Amygdala (tissue), 56 donors: ENCODE results near the gene DTX1.
"Not testable (repeated sequence)": the region's sequence is repeated elsewhere in the genome, so short reads cannot be mapped to it uniquely, and the experiment has no call there.

ENCODE experiments used
- DNase-seq, 56 donors: peaks; one replicate each; lab custom pipeline; 2025; lab: John Stamatoyannopoulos, UW

The DTX1 gene

DNA sequence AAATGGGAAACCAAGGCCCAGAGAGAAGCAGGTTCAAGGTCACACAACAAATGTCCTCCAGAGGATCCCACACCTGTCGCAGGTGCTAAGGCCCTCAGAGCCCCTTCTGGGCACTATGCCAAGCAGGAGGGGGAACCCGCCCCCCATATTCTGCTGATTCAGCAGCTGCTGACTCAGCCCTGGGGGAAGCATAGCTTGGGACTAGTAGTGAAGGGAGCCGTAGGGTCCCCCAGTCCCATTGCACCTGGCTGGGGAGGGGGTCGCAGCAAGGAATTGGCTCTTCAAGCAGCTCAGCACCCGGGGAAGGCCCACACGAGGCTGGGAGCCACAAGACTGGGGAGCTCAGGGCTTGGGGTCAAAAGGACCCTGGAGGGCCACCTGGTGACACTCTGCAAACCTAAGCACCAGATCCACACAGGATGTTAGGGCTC, 78.0 kb downstream of the DTX1 start:
- DNase-seq = peak in 1 of 56 donors; percentile 23

DNA sequence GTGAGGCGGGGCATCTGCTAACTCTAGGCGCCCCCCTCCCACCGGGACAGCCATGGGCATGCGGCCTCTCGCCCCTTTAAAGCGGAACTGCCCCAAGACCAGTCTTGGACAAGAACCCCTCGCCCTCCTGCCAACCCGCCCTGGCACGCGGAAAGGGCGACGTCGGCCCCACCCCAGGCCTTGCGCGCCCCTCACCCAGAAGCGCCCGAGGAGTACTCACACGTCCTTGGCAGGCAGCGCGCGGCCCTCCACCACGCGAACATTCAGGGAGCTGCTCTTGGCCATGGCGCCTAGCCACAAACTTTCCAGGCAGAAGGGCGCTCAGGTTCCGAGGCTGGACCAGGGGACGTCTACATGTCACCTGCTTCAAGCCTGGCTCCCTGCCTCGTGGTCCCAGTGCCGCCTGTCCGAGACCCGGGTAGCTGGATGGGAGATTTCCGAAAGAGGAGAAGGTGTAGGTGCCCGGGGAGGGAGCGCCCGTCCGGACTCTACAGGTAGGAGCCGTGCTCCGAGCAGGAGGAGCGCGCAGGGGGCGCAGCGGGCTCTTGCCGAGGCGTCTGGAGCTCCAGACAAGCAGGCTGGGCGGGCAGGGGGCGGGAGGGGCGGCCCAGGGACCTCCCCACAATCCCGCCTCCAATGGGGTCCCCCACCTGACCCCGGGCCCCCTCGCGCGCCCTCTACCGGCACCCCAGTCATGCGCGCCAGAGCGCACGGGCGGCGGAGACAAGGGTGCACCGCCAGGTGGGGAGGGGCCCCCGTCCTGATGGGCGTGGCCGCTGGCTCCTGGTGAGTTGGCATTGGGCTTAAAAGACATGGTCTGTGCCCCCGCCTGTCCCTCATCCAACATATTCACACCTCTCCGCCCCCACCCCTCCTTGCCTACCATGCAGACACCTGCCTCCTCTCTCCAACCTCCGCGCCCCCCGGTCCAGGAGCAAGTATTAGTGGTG, 78.9 kb downstream of the DTX1 start, which contains the start of gene RASAL1:
RASAL1 (minus strand) TSS at position 584 of the 950 bp plus-strand sequence; CDS start at position 285, 299 bp downstream.
- DNase-seq = peak in 38 of 56 donors; percentile 14 to 78 (median 58)

DNA sequence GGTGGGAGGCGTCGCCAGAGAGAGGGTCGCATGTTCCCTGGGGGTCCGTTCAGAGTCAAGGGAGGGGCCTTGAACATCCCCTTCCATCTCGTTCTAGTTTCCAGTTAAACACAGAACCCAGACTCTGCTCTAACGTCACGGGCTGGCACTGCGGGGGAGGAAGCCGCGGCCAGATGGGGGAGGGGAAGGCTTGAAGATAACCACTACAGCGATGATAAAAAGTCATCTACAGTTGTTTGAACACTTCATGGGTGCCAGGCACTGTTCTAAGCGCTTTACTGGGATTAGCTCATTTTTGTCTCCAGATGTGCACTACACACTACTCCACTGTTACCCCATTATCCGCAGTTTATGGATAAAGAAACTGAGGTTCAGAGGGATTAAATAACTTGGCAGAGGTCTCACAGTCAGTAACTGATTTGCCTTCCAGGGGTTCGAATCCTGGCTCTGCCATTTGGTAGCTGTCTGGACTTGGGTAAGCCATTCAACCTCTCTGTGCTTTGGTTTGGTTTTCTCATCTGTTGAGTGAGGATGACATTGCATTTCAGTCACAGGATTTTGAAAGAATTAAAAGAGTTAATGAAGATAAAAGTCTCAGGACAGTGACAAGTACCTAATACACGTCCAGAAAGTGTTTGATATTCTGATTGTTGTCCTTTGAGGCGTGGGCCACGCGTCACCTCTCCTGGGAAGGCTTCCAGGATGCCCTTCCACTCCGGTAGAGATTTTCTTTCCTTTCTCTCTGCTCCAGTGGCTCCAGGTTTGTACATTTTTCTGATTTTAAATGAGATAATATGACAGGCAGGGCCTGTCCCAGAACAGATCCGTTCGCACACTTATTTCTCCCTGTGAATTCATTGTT, 79.8 kb downstream of the DTX1 start:
- DNase-seq = peak in 45 of 56 donors; percentile 17 to 90 (median 65)

DNA sequence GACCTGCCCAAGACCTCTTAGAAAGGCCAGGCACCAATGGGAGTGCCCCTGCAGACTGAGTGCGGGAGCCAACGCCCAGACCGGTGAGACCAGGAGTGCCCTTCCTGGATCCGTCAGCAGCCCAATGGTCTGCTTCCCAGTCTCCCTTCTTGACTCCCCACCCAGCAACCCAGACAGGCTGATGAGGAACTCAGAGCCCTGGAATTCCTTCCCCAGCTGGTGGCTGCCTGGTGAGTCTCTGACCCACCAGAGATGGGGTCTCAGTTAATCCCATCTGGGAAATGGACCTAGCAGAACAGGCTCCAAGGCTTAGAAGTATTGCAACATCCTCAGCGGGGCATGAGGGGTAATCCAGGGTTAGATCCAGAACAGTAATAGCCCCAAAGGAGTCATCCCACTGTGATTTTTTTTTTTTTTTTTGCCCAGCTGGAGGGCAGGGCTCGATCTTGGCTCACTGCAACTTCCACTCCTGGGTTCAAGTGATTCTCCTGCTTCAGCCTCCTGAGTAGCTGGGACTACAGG, 80.5 kb downstream of the DTX1 start:
- no peak for DNase-seq

DNA sequence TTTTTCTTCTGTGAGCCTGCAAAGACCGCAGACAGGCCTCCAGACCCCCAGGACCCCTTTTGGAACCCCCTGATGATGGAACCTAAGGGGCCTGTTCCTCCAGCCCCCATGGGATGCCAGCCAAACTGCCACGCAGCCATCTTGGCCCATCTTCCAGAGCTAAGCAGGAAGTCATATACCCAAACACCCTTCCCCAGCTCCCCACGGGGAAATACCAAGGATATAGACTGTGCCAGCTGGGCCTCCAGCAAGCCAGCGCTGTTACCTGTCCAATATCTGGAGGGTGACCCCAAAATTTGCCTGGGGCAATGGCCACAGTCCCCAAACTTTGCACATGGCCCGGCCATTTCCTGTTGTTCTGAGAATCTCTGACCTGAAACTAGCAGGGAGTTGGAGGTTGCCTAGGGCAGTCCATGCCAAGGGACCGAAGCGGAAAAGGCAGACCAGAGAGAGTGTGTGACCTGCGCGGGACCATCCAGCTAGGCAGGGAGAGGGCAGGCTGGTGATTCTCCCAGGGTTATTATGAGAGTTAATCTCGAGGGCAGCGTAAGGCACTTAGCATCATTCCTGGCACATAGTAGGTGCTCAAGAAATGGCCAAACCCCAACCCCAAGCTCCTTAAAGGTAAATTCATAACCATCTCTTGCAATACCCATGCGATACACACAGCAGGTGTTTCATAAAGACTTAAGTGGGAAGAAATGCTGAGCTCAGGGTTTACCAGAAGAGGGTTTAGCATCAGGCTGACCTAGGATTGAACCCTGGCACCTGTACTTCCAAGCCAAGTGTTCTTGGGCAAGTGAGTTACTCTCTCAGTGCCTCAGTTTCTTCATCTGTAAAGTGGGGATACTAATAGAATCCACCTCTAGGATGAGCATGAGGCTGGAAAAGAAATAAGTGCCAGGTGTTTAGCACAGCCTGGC, 81.6 kb downstream of the DTX1 start:
- no peak for DNase-seq

DNA sequence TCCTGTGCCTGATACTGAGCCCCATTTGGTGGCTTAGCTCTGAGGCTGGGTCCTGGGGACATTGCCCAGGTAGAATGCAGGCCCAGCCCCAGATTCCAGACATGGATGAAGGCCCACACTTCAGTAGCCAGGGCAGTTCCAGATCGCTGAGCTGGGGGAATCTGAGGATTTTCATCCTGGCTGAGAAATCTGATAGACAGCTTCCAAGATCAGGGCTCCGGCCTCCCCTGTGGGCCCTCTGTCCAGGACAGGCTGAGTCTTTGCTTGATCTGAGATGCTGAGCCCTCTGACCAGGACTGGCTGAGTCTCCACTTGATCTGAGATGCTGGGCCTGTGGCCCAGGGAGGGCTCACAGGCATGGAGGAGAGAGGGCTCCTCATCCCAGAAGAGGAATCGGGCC, 82.3 kb downstream of the DTX1 start:
- no peak for DNase-seq

DNA sequence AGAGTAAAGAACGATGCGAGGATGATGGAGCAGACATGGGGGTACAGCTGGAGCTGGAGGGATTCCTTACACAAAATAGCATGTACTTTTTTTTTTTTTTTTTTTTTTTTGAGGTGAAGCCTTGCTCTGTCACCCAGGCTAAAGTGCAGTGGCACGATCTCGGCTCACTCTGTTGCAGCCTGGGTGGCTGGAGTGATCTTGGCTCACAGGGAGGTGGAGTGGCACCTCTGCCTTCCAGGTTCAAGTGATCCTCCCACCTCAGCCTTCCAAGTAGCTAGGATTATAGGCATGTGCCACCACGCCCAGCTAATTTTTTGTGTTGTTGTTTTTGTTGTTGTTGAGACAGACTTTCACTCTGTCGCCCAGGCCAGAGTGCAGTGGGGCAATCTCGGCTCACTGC, 84.2 kb downstream of the DTX1 start:
- DNase-seq = no peak

DNA sequence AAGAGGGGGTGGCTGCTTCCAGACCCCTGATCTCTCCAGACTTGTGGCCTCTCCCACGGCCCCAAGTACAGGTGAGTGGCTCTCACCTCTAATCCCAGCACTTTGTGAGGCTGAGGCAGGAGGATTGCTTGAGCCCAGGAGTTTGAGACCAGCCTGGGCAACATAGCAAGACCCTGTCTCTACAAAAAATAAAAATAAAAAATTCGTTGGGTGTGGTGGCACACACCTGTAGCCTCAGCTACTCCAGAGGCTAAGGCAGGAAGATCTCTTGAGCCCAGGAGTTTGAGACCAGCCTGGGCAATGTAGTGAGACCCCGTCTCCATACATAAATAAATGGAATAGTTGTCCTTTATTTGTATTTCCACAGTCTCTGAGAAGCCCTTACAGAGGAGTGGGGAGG, 85.2 kb downstream of the DTX1 start:
- not testable (repeated sequence) for DNase-seq

DNA sequence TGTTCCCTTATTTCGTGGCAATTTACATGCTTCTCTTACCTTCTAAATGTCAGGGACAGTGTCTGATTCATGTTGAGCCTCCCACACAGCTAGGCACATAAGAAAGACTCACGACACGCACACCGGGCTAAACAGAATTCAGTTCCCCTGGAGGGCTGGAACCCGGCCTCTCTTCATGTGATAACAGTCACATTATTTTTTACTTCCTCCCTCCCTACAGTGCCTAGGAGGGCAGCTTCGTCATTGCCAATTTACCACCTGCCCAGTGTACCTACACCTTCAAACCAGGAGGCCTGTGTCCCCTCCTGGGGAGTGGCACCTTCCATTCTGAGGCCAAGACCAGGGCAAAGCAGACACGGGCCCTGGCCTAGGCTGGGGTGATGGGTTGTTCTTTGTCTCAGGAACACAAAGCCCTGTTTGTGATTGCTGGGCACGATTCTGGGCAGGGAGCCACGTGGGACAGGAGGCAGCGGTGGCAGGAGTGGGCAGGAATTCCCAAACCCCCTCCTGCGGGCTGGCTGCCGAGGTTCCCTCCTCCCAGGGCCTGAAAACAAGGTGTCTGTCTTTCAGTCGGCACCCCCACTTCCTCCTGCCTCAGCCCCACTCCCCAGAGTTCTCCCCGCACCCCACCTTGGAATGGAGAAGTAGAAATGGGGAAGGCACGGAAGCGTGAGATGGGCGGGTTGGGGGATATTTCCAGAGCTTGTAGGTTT, 85.8 kb downstream of the DTX1 start:
- DNase-seq = peak in 54 of 56 donors; percentile 45 to 94 (median 81)

DNA sequence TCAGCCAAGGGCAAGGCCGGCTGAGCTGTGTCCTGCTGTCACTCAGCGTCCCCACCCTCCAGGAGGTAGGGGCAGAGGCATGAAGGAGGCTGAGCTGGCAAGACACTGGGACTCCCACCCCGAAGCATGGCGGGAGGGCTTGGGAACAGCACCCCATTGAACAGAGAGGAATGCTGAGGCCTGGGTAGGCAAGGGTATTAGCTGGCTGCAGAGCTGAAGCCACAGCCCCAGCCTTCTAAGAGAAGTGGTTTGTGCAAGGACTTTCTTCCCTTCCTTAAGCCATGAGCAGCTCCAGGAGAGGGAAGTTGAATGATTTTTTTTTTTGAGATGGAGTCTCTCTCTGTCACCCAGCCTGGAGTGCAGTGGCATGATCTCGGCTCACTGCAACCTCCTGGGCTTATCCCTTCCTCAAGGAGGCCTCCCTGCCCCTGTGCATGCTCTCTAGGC, 86.4 kb downstream of the DTX1 start:
- peak in 1 of 56 donors; percentile 49 for DNase-seq

DNA sequence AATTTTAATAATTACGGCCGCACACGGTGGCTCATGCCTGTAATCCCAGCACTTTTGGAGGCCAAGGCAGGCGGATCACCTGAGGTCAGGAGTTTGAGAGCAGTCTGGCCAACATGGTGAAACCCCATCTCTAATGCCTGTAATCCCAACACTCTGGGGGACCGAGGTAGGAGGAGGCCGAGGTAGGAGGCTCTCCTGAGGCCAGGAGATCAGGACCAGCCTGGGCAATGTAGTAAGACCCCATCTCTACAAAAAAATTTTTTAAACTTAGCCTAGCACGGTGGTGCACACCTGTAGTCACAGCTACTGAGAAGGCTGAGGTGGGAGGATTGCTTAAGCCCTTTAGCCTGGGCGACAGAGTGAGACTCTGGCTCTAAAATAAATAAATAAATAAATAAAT, 87.4 kb downstream of the DTX1 start:
- no peak for DNase-seq

DNA sequence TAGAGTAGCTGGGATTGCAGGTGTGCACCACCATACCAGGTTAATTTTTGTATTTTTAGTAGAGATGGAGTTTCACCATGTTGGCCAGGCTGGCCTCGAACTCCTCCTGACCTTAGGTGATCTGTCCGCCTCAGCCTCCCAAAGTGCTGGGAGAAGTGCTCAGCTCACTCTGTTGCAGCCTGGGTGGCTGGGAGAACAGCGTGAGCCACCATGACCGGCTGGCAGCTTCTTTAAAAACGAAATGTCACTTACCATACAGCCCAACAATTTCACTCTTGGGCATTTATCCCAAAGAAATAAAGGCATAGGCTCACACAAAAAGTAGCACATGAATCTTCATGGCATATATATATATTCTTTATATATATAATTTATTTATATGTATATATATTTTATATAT, 88.3 kb downstream of the DTX1 start:
- DNase-seq = no peak

DNA sequence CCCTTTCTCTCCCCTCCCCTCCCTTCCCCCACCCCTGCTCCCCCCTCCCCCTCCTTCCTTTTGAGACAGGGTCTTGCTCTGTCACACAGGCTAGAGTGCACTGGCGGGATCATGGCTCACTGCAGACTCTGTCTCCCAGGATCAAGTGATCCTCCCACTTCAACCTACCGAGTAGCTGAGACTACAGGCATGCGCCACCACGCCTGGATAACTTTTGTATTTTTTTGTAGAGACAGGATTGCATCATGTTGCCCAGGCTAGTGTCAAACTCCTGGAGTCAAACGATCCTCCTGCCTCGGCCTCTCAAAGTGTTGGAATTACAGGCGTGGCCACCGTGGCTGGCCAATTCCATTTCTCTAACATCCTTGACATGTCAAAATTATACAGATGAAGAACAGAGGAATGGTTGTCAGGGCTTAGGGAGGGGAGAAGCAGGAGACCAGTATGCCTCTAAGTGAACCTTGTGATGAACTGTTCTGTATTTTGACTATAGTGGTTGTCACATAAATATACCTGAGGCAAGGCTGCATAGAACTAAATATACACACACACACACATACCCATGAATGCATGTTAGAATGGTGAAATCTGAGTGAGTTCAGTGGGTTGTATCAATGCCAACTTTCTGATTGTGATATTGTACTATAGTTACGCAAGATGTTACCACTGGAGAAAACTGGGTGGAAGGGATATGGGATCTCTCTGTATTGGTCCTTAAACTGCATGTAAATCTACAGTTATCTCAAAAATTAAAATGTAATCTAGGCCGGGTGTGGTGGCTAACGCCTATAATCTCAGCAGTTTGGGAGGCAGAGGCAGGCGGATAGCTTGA, 89.4 kb downstream of the DTX1 start:
- no peak for DNase-seq

DNA sequence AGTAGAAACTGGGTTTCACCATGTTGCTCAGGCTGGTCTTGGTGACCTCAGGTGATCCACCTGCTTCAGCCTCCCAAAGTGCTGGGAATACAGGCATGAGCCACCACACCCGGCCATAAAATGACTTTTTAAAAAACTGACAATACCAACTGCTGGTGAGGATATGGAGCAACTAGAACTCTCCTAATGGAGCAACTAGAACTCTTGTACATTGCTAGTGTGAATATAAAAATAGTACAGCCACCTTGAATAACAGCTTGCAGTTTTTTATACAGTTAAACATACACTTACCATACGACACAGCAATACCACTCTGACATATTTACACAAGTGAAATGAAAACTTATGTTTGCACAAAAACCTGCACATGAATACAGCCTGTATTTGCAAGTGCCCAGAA, 90.5 kb downstream of the DTX1 start:
- DNase-seq = no peak
